Superior temporal gyrus (tissue), 1 donor: ENCODE data around the gene APOL5.

Experiments used
- DNase-seq: peaks from one replicate; pipeline ENCODE4 v3.0.0-alpha.2; 2016; ENCODE audit errors: extremely low spot score

Gene APOL5

DNA sequence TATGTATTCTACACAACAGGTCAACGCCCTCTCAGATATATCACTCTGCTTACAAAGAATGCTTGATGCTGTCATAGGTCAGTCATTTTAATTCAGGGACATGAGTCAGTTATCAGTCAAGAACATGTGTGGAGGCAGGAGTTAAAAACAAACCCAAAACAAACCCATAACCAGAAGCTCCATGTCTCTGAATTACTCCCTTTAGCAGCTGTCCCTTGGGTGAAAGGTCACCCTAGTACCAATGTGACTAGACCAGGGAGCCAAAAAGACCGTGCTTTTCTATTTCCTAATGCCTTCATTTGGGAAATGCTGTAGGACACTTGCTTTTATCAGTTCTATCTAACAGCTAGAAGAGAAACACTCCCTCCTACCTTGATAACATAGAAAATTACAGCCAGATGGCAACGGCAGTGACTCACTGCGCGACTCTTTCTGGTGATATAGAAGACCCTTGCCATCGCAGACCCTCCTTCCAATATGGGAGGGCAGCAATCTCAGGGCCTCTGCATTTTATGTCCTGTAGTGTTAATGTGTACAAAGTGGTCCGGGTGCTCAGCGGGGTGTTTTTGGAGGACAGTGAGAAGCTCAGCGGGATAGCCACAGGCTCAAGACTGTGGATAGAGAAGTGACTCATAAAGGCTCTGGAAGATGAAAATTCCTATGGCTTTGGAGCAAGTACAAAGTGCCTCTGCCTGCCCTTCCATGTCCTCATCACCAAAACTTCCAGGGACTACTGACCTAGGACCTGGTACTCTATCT lies 24.8 kb downstream of the APOL5 start:
- no peak for DNase-seq

DNA sequence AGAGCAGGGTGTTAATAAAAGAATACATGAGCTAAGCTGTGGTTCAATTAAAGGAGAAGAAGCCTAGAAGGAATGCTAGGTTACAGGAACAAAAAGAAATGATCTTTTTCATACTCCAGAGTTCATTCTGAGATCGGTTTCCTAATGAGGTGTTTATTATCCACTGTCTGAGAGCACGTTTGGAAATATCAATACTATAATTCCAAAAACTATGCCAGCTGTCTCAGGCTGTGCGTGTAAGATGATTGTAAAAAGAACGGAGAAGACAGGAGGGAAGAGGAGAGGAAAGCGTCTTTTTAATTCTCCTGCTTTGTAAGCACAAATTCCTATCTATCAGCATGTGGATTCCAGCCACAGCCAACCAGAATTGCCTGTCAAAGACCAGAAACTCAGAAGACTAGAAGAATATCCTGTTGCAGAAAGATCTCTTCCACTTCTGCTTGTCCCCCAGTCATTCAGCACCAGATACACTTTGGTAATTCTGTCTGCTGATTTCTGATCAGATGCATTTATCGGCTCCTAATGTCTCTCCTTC lies 25.7 kb downstream of the APOL5 start:
- no peak for DNase-seq

DNA sequence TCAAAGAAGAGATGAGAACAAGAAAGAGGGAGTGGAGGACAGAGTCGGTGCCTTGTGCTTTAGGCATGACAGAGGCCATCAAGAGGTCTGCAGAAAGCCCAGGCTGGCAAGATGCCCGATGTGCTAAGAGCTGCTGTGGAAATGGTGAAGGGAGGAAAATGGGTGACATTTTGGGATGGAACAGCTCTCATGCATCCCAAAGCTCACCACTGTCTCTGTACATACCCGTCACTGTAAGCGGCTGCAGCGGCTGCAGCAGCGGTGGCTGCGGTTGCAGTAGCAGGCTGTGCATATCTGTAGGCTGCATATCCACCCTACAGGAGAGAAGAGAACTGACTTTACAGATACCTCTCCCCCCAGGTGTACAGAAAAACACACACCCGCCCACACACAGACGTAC lies 28.6 kb downstream of the APOL5 start:
- DNase-seq = no peak

DNA sequence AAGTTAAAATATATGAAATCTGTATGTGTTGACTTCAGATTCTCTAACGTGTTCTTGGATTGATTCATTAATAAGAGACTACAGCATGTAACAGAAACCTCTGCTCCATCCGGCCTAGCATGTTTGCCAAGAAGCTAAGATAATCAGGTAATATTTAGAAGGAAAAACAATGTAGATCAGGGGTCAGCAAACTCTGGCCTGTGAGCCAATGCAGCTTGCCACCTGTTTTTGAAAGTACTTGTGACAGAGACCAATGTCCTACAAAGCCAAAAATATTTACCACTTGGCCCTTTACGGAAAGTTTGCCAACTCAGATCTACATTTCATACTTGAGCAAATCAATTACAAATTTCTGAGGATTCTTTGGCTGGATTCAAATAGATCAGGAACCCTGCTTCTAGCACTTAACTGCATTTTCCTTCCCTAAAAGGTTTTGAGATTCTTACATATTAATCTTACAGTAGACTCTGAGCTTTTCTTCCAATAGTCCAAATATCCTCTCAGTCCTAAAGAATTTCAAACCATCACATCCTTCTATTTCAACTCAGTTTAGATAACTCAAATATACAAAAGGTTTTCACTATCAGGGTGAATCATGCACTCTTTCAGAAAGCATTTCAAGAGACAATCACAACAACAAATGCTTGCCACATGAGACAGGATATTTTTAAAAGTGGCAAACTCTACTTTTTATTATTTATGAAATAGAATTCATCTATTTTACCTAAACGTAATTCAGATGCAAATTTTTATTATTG lies 29.5 kb downstream of the APOL5 start:
- no peak for DNase-seq

DNA sequence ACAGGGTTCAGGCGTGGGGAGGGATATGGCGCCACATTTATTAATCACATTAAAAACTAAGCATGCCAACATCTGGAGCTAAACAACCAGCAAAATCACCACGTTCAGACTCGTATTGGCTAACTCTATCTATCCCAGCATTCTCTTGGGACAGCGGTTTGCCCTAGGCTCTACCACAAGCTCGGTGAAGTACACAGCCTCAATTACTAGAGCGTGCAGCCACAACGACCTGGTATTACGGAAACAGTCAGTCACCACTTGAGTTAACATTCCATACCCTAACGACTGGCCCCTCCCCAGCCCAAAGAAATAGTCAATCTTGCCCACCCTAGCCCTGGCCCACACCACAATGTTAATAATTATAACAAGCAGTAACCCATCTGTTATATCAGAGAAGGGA lies 32.1 kb downstream of the APOL5 start:
- DNase-seq = no peak

DNA sequence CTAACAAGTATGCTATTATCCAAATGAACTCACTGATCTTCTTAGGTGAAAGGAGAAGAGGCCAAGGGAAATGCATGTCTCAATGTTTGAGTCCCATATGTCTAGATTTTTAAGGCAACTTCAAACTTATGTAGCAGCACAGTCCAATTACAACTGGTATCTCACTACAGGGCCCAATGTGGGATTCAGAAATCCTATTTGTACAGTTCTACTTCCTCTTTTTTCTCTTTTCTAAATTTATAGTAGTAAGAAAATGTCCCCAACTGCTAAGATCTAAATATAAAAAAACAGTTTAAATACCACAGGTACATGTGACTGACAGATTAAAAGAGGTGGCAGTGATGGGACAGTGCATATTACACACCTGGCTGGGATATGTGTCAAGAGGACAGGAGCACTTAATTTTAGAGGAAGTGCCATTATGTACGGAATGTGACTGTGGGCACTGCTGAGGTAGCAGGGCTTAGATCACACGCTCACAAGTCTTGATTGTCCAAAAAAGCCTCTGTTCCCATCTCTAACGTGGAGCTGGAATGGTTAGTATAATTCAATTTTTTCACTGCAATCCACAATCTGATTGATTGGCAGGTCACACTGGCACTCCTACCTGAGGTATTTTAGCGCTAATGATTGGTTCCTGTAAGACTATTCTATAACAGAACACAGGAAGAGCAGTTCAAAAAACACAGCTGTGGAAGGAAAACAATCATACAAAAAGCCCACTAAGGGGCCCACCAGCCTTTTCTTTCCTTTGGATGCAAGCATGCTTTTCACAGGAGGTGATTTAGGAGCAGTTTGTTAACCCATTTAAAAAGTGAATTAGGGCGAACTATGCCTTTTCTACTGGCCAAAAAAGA lies 34.6 kb downstream of the APOL5 start:
- DNase-seq = no peak

DNA sequence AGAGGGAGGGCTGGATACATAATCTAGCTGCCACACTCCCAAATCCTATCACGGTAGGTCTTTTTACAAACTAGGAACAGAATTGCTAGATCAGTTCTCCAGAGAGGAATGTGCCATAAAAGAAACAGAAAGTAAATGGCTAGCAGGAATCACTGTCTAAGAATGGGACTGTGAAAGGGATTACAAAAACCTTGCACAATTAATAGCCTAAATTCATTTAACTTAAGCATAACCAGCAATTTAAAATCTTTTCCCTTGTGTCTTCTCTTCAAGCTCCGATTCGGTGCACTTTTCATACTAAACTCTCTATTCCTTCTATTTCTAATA lies 35.2 kb downstream of the APOL5 start:
- no peak for DNase-seq

DNA sequence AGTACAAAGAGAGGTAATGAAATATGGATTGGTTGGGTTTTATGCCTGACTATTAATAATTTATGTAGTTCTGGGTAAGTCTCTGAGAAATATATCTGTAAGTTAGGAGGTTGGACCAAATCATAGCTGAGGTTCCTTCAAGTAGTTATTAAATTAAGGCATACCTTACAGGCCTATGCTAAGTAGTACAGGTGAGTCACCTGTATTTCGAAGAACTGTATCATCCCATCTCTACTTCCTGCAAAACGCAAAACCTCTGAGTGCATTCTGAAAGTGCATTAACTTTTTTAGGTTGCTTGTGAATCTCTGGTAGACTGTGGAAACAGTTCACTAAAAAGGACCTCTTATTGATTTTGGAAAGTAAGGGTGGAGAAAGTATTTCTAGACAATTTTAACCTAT lies 37.1 kb downstream of the APOL5 start:
- DNase-seq = no peak

DNA sequence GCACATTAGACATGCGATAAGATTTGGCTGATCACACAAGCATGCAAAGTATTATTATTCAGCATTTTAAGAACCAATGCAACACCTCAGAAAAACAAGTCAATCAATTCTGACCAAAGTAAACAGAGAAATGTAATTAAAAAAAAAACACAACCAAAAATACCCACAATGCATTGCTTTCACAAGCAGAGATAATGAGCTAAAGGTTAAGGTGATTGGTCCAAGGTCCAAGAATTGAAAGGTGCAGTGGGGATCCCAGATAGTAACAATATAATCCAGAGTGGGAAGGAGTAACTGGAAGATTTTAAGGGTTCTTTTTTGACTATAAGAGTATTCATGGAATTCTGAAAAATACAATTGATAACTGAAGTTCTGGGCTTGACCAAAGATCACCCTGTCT lies 39.0 kb downstream of the APOL5 start:
- DNase-seq = no peak

DNA sequence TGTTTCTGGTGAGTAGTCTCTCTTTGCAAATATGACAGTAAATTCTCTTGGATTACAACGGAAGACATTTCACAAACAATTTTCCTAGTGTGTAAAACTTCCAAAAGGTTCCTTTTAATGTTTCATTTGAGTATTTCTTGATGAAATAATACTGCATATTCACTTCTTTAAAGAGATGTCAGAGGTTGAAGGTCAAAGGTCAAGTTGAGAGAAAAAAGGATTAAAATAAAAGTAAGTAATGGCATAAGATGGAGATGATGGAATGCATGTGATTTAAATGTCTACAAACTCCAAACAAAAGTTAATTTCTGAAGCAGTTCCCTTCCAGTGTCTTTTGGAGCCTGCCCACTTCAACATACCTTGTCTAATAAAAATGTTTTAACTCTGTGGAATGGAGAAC lies 40.7 kb downstream of the APOL5 start:
- DNase-seq = no peak

DNA sequence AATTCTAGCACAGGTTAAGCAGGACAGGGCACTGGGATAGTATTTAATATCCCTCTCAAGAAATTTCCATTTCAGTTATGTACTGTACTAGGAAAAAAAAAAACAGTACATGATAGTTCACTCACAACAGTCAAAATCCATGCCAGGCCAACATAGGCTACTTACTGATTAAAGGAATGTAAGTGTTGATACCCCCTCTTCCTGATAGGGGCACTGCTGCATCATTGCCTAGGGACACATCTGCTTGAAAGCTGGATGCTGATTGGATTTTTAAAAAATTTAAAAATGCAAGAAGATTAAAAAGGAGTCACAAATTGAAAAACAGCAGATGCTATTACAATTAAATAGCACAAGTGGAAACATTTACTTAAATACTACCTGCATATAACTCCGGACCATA lies 43.4 kb downstream of the APOL5 start:
- DNase-seq = no peak

DNA sequence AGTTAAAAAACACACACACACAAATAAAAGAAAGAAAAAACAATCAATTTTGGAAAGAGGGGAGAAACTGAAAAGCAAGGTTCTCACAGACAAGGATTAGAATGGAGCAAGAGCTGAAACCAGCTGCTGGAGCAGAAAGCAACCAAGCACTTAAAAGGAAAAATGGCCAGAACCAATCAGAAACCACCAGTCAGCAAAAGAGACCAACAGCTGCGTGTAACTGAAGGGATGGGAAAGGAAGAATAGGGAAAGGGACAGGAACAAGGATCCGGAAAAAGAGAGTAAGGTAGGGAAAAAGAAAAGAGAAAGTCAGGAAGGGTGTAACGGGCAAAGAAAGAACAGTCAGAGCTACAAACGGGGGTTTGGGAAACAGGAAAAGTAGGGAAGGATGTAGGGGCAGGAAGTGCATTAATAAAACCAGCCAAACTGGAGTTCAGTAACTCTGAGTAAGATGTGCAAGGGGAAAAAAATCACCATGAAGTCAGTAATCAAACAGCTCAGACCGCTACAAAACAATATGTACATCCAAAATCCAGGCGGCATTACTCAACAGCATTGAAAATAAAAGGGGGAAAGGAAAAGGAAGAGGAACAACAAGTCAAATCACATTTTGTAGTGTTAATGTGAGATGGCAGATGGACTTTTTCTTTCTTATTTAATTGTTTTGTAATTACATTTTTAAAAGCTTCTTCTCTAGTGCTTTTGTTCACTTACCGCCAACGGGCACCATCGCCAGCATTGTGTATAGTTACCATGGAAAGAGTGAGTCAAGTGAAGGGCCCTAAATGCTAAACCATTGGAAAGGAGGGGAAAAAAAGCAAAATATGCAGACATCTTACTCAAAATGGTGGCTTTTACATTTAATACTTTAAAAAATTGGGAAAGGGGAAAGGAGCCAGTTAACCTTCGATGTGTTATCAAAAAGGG lies 49.2 kb downstream of the APOL5 start:
- DNase-seq = no peak

DNA sequence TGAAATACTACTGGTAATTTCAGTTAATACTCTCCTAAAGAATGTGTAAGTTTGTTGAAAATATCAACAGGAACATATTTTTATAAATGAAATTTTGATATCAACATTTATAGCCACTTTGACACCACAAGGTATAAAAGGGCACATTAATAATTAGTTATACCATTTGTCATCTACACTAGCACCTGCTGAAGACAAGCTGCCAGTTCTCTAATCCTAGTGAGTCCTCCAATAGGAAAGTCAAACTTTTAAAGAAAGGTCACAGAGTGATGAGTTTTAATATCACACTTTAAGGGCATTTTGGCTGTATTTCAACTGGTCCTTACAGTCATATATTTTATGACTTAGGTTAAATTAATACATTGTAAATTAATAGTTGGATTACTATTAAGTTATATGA lies 52.3 kb downstream of the APOL5 start:
- DNase-seq = no peak

DNA sequence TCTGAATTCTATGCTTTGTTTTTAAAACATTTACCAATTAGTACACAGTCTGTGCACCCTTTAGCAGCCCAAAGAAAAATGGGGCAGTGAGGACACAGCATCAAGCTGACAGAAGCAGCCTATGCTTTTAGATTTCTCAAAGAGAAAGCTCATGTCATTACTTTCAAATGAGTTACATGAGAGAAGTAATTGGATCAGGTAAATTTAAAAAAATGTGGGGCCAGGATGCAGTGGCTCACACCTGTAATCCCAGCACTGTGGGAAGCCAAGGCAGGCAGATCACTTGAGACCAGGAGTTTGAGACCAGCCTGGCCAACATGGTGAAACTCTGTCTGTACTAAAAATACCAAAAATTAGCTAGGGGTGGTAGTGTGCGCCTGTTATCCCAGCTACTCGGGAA lies 57.7 kb downstream of the APOL5 start:
- no peak for DNase-seq

DNA sequence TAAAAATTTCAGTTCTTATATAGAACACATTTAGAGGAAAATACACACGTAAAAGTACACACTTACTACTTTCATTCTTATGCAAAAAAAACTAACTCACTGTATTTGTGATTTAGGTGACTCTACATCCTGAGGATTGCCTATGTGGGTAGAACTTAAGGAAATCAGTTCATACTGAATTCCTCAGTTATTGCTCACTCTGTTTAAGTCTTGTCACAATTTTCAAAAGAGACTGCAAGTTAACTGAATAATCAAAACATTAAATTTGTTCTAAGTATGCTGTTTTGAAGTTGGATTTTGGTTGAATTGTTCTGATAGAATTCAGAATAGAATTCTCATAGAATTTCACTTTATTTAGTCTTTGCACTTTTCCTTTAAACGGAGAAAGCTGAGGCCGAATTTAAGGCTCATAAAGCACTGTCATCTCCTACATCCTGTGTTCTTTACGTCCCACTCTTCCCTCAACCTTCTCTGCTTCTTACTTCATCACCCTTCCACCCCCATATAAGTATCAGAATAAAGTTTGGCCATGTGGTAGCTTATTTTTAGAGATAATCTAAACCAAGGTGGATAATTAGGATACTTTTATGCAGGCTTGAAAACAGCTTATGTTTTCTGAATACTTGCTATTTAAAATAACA lies 59.8 kb downstream of the APOL5 start:
- peak; percentile 28 for DNase-seq
